IPS-NIHi7 (cell line): ENCODE results near the gene ATXN8OS.
"Not testable (repeated sequence)": the region's sequence is repeated elsewhere in the genome, so short reads cannot be mapped to it uniquely, and the experiment has no call there.

Source experiments
- DNase-seq: peaks from one replicate; pipeline ENCODE4 v3.0.0; 2012; ENCODE audit warnings: mixed read lengths; ENCODE audit errors: extremely low spot score

Gene ATXN8OS

DNA sequence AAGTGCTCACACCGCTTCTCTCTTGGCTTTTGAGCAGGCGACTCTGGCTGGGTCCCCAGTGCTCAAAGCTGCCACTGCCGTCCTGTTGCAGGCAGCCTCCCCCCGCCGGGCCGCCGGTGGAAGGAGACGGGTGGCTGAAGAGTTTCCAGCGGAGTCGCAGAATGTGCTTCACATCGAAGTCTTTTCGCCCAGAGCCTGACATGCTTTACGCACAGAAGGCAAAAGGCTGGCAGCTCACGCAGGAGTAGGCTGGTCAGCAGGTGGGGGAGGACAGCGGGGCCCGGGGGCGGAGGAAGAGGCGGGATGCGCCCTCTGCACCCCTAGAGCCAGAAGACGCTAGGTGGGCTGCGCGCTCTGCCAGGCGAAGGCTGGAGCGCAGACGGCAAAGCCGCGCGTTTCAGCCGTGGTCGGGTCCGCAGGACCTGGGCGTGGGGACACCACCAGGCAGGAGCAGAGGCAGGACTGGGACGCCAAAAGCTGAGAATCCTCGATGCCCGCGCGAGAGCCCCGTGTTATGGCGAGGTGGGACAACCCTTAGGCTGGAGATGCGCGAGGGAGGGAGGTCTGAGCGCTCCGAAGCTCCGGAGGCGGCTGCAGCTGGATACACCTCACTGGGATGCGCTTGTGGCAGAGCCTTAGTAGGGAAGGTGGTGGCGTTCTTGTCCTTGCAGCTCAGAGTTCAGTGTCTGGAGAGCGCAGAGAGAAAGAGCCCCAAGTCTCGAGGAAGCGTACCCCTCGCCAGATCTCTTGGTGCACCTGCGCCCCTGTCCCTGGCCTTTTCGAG is at the start of gene ATXN8OS:
Gene ATXN8OS (plus strand): TSS at position 329 of the 784 bp plus-strand sequence.
- DNase-seq, result peak; percentile 43

GRCh38 chr13:70080012-70080411 is 27.6 kb upstream of the ATXN8OS start:
- no peak for DNase-seq

GRCh38 chr13:70087247-70087646 is 20.4 kb upstream of the ATXN8OS start:
- DNase-seq, result no peak

DNA sequence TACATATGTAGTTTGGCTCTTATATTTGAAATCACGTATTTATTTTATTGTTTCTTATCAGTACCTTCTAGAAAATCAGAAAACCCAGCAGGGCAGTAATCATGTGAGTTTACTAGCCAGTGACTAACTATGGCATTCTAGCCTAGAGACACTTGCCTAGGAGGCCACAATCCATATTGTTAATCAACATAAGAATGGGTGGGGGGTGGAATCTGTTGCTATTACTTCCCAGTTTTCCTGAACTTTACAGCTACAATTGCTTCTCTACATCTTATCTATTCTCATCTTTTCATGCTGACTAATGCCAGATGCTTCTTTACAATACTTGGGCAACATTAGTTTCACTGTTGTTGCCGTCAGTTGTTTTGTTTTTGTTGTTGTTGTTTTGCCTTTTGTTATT is 18.7 kb upstream of the ATXN8OS start:
- DNase-seq, result peak; percentile 38

GRCh38 chr13:70090036-70090723 is 17.4 kb upstream of the ATXN8OS start:
- no peak for DNase-seq

DNA sequence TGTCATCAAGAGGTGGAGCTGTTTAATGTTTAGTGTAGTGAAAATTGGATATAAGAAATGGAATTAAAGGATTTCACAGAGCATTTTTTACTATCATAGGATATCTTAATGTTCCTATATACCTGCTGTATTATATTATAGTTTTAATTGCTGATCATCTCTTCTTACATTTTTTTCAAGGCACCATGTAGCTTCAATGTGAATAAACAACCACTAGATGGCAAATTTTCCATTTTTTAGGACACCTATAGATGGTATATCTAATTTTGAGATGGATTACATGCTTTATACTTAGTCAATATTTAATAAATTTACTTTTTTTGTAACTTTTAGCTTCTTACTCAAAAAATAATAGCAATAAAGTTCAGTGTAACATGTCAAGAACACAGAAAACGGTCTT is 9.0 kb upstream of the ATXN8OS start:
- DNase-seq, result no peak

DNA sequence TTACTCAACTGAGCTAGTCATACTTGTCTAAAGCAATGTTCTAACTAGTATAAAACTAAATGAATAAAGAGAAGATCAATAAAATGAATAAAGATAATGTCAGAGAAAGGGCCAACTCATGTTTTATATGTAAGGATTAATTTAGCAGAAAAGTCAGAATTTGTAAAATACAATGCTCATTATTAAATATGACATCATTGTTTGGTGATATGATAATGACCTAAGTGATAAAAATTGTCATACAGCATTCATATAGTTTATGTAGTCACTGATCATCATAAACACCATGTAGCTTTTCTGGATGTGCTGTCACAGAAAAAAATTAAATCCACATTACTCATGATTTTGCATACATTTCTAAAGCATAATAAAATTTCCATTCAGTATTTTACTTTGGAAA is 3.1 kb upstream of the ATXN8OS start:
- DNase-seq, result no peak

DNA sequence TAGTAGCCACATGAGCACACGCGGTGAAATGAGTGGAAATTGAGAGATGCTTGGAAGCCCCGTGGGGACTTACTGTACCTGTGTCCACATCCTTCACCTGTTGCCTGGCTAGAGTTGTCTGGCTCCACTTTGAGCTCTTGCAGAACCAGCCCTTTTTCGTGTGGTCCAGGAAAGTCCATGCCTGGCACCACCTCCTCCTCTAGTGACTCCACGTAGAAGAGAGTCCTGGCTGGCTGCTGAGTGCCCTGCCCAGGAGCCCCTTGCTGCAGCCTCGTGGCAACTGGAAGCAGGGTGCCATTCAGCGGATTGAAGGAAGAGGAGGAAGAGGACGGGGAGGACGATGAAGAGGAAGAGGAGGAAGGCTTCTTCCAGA is 515 bp upstream of the ATXN8OS start:
- DNase-seq, result peak; percentile 7

DNA sequence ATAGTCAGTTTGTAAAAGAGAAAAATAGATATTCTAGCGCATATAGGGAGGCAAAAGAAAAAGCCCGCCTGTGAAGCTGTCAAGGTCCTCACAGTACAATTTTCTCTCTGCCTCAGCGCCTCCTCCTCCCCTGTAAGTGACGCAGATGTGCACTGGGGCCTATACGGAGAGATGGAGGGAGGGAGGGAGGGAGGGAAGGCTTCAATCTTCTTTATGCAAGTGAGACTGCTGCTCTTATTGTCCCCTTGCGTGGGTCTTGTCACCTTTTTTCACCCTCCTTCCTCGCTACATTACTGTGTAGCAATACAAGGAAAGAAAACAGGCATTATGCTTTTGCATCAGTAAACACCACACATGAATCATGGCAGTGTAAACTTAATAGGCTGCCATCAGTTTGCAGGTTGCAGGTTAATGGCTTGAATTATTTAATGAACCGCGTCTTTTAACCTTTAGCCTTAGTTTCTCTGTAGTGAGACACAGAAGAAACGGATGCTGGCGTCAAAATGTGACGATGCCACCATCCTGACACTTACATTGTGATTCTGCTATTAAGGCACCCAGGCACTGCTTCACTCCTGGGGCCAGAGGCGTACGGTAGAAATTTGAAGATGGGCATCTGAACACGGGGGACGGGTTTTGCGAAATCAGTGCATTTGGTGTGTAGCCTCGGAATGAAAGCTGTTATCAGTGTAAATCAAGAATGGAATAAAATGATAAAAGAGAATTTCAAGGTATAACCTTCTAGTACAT is 905 bp downstream of the ATXN8OS start, which contains the start of gene KLHL1:
Gene KLHL1 (minus strand): TSS at position 97 of the 750 bp plus-strand sequence. CDS start 753 bp downstream, outside the sequence.
- DNase-seq, result peak; percentile 8

- DNase-seq, result no peak
These were observed 9.8 kb downstream of the ATXN8OS start for GRCh38 chr13:70117338-70117905.

- peak; percentile 7 for DNase-seq
These were observed 18.1 kb downstream of the ATXN8OS start for GRCh38 chr13:70125693-70126092.

GRCh38 chr13:70128098-70128497 is 20.5 kb downstream of the ATXN8OS start:
- DNase-seq, result no peak

- not testable (repeated sequence) for DNase-seq
These were observed 35.0 kb downstream of the ATXN8OS start for GRCh38 chr13:70142658-70143057.

GRCh38 chr13:70162141-70162540 is 54.5 kb downstream of the ATXN8OS start:
- DNase-seq, result peak; percentile 20

DNA sequence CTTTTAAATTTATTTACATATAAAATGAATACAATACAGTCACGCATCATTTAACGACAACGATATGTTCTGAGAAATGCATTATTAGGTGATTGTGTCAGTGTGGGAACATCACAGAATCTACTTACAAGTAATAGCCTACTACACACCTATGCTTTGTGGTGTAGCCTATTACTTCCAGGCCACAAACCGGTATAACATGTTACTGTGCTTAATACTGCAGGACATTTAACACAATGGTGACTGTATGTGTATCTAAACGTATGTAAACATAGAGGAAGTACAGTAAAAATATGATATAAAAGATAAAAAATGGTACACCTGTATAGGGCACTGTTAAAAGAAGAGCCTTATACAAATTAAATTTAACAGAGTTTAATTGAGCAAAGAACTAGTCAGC is 63.1 kb downstream of the ATXN8OS start:
- no peak for DNase-seq

DNA sequence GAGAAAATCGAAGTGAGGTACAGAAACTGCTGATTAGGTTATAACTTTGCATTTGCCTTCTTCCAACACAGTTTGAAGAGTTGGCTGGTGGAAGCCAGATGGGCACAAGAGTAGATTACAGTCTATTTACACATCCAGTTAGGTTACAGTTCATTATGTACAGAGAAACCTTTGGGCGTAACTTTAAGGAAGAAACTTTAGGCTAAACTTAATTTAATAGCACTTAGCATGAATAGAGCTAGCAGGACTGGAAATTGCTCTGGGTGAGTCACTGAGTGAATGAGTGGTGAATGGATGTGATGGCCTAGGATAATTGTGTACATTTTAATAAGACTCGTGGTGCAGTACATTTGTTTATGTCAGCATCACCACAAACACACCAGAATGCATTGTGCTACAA is 63.5 kb downstream of the ATXN8OS start:
- DNase-seq, result no peak

- no peak for DNase-seq
These were observed 65.4 kb downstream of the ATXN8OS start for GRCh38 chr13:70172946-70173597.

GRCh38 chr13:70173598-70173959 is 66.0 kb downstream of the ATXN8OS start:
- DNase-seq, result peak; percentile 18

DNA sequence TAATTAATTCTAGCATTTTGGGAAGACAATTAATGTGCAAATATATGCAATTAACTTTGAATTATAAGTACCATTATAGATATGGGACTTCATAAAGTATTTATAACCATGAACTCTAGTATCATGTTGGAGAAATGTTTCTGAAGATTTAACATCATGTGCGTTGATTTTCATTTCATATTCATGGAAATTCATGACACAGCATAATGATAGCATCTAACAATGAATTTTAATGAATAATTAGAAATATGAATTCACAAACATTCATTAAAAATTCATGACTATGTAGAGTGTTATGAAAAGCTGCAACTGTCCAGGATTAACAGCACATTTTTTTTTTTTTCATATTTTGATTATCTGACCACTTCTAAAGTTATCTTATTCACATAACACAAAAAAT is 70.7 kb downstream of the ATXN8OS start:
- no peak for DNase-seq
